Esophagus (tissue), 2 donors: Measurements from ENCODE around the gene PLAGL1. TPM values are rescaled to one million over a fixed set of nuclear protein-coding genes. Genes with fewer than 3 reads are reported as not detected.

Source experiments
- H3K27ac ChIP-seq, 2 donors: one replicate each; pipeline ENCODE4 v1.5.1; 2013; ENCODE audit warnings: low read depth in 2 of 2, mild to moderate bottlenecking in 2 of 2, inconsistent platforms in 1 of 2, low read length in 1 of 2, moderate library complexity in 1 of 2
- H3K27me3 ChIP-seq, 2 donors: one replicate each; pipeline ENCODE4 v1.6.1; 2013; ENCODE audit warnings: low read length in 2 of 2, control low read depth in 1 of 2, mild to moderate bottlenecking in 1 of 2; ENCODE audit not compliant: insufficient read depth in 2 of 2, control insufficient read depth in 1 of 2
- H3K36me3 ChIP-seq, 2 donors: one replicate each; pipeline ENCODE4 v1.6.1; 2013; ENCODE audit warnings: low read length in 1 of 2; ENCODE audit not compliant: control insufficient read depth in 2 of 2, insufficient read depth in 2 of 2
- H3K4me1 ChIP-seq, 2 donors: one replicate each; pipeline ENCODE4 v1.6.1; 2013; ENCODE audit warnings: low read length in 1 of 2; ENCODE audit not compliant: control insufficient read depth in 2 of 2, insufficient read depth in 2 of 2
- H3K4me3 ChIP-seq, 2 donors: one replicate each; pipeline ENCODE4 v1.5.1; 2013; ENCODE audit warnings: low read length in 2 of 2, mild to moderate bottlenecking in 2 of 2, low read depth in 1 of 2, moderate library complexity in 1 of 2
- H3K9me3 ChIP-seq, 2 donors: one replicate each; pipeline ENCODE4 v1.6.1; 2013; ENCODE audit warnings: mild to moderate bottlenecking in 2 of 2, low read depth in 1 of 2, low read length in 1 of 2, moderate library complexity in 1 of 2; ENCODE audit not compliant: control insufficient read depth in 2 of 2, insufficient read depth in 1 of 2
- WGBS, 2 donors: extraction: QIAGEN DNeasy Blood & Tissue Kit; methylation state at CpG; one replicate each; pipeline ENCODE4 v1.1.7; 2013; 5-methylcytosine and 5-hydroxymethylcytosine counted together
- polyA plus RNA-seq, 2 donors: library from polyadenylated mRNA; stranded (reverse); fragments of 200-250 nt; gene quantifications; one replicate each; pipeline ENCODE4 v1.2.3, GENCODE V29; 2013
- donor health status: healthy with polysubstance abuse.
- donor health status: Bipolar disorder and iron deficiency.

PLAGL1 gene
- polyA plus RNA-seq, 2 donors: 18.7 to 21.0 TPM

- Histone ChIP-seq H3K27ac (no peak overlapping the region), H3K36me3 (no peaks in the 10 kb centered on the region), H3K9me3 (no peaks in the 10 kb centered on the region), H3K4me3 (no peak overlapping the region), H3K27me3 (no peaks in the 10 kb centered on the region), H3K4me1 (no peaks in the 10 kb centered on the region)
- 81 to 87% methylated on average over 11 of the region's 11 CpGs for WGBS, 2 donors
Observed at GRCh38 chr6:143958839-143959399, 49.1 kb downstream of the PLAGL1 start.

GRCh38 chr6:143957679-143958274 lies 50.3 kb downstream of the PLAGL1 start:
- H3K27ac ChIP-seq: no peak overlapping the region
- no peaks in the 10 kb centered on the region for H3K4me1 ChIP-seq
- H3K36me3 ChIP-seq: no peaks in the 10 kb centered on the region
- WGBS, 2 donors: 71 to 75% methylated on average over 4 of the region's 4 CpGs
- H3K9me3 ChIP-seq: no peaks in the 10 kb centered on the region
- H3K4me3 ChIP-seq: no peak overlapping the region
- H3K27me3 ChIP-seq: no peaks in the 10 kb centered on the region

- no peaks in the 10 kb centered on the region for H3K9me3 ChIP-seq
- H3K4me1 ChIP-seq: no peaks in the 10 kb centered on the region
- H3K27me3 ChIP-seq: no peaks in the 10 kb centered on the region
- WGBS, 2 donors: 94 to 97% methylated on average over 8 of the region's 8 CpGs
- no peaks in the 10 kb centered on the region for H3K36me3 ChIP-seq
- no peak overlapping the region for H3K27ac ChIP-seq
- no peak overlapping the region for H3K4me3 ChIP-seq
Observed at GRCh38 chr6:143955971-143956370, 52.1 kb downstream of the PLAGL1 start.

GRCh38 chr6:143953922-143954321 lies 54.1 kb downstream of the PLAGL1 start:
- WGBS, 2 donors: 87 to 89% methylated on average over 4 of the region's 4 CpGs
- no peaks in the 10 kb centered on the region for H3K36me3 ChIP-seq
- no peaks in the 10 kb centered on the region for H3K27me3 ChIP-seq
- H3K27ac ChIP-seq: no peak overlapping the region
- no peaks in the 10 kb centered on the region for H3K9me3 ChIP-seq
- no peaks in the 10 kb centered on the region for H3K4me1 ChIP-seq
- no peak overlapping the region for H3K4me3 ChIP-seq

- Histone ChIP-seq H3K36me3 (no peaks in the 10 kb centered on the region), H3K4me3 (no peak overlapping the region), H3K27me3 (no peaks in the 10 kb centered on the region), H3K27ac (no peak overlapping the region), H3K4me1 (no peaks in the 10 kb centered on the region), H3K9me3 (no peaks in the 10 kb centered on the region)
- WGBS, 2 donors: 75 to 77% methylated on average over 4 of the region's 4 CpGs
Observed at GRCh38 chr6:143952947-143953701, 54.9 kb downstream of the PLAGL1 start.

- Histone ChIP-seq H3K27me3 (no peaks in the 10 kb centered on the region), H3K27ac (no peak overlapping the region)
Observed at GRCh38 chr6:143952060-143952778, 55.8 kb downstream of the PLAGL1 start.

GRCh38 chr6:143950875-143951274 lies 57.2 kb downstream of the PLAGL1 start:
- Histone ChIP-seq H3K27ac (no peak overlapping the region), H3K4me1 (no peaks in the 10 kb centered on the region), H3K36me3 (no peaks in the 10 kb centered on the region), H3K27me3 (no peaks in the 10 kb centered on the region), H3K9me3 (no peaks in the 10 kb centered on the region), H3K4me3 (no peak overlapping the region)
- WGBS, 2 donors: 48 to 51% methylated on average over 3 of the region's 3 CpGs

More at GRCh38 chr6:143952060-143952778, 55.8 kb downstream of the PLAGL1 start:
- whole genome bisulfite sequencing, 2 donors: 87% methylated on average over 9 of the region's 9 CpGs
- no peaks in the 10 kb centered on the region for H3K9me3 ChIP-seq
- H3K4me1 ChIP-seq: no peaks in the 10 kb centered on the region
- H3K4me3 ChIP-seq: no peak overlapping the region
- H3K36me3 ChIP-seq: no peaks in the 10 kb centered on the region

- Histone ChIP-seq H3K4me3 (no peak overlapping the region), H3K36me3 (no peaks in the 10 kb centered on the region), H3K4me1 (no peaks in the 10 kb centered on the region), H3K27ac (no peak overlapping the region), H3K9me3 (no peaks in the 10 kb centered on the region), H3K27me3 (no peaks in the 10 kb centered on the region)
- WGBS, 2 donors: 86 to 88% methylated on average over 9 of the region's 9 CpGs
Observed at GRCh38 chr6:143949962-143950361, 58.1 kb downstream of the PLAGL1 start.

- Histone ChIP-seq H3K4me1 (no peaks in the 10 kb centered on the region), H3K36me3 (no peaks in the 10 kb centered on the region), H3K4me3 (no peak overlapping the region), H3K9me3 (no peaks in the 10 kb centered on the region), H3K27ac (no peak overlapping the region), H3K27me3 (no peaks in the 10 kb centered on the region)
- WGBS, 2 donors: 83 to 96% methylated on average over 1 of the region's 1 CpG
Observed at GRCh38 chr6:143949535-143949934, 58.5 kb downstream of the PLAGL1 start.
